Activated naive CD4-positive, alpha-beta T cell treated with anti-CD3 and anti-CD28 coated beads, Interleukin-2, amount 50 U/mL, for 24 hours (primary cell): Measurements from ENCODE around the gene TMEM43.
A peak's percentile ranks its signal among the peaks of the same experiment; 100 is the strongest.

Experiments used
- H3K27ac Mint-ChIP-seq: one replicate; pipeline ENCODE4 v1.8.0; 2021; ENCODE audit warnings: mild to moderate bottlenecking, mixed read lengths
- H3K27me3 Mint-ChIP-seq: one replicate; pipeline ENCODE4 v1.8.0; 2021; ENCODE audit warnings: mixed read lengths
- H3K36me3 Mint-ChIP-seq: one replicate; pipeline ENCODE4 v1.8.0; 2021; ENCODE audit warnings: mixed read lengths
- H3K4me1 Mint-ChIP-seq: one replicate; pipeline ENCODE4 v1.8.0; 2021; ENCODE audit warnings: mixed read lengths
- H3K4me3 Mint-ChIP-seq: one replicate; pipeline ENCODE4 v1.8.0; 2021; ENCODE audit warnings: mild to moderate bottlenecking, mixed read lengths
- H3K9me3 Mint-ChIP-seq: one replicate; pipeline ENCODE4 v1.8.0; 2021; ENCODE audit warnings: mixed read lengths

TMEM43 gene

GRCh38 chr3:14169435-14169834 is 44.6 kb downstream of the TMEM43 start:
- Mint-ChIP-seq H3K27me3 (no peaks in the 10 kb centered on the region), H3K4me3 (no peak overlapping the region), H3K36me3 (peaks cover 48% of the 10 kb centered on the region), H3K9me3 (no peaks in the 10 kb centered on the region), H3K4me1 (peaks cover 53% of the 10 kb centered on the region), H3K27ac (no peak overlapping the region)

GRCh38 chr3:14169871-14170270 is 45.0 kb downstream of the TMEM43 start:
- Mint-ChIP-seq H3K27me3 (no peaks in the 10 kb centered on the region), H3K4me1 (peaks cover 57% of the 10 kb centered on the region), H3K27ac (no peak overlapping the region), H3K36me3 (peaks cover 43% of the 10 kb centered on the region), H3K4me3 (no peak overlapping the region), H3K9me3 (no peaks in the 10 kb centered on the region)

GRCh38 chr3:14170531-14171159 is 45.8 kb downstream of the TMEM43 start:
- Mint-ChIP-seq H3K36me3 (peaks cover 41% of the 10 kb centered on the region), H3K27me3 (no peaks in the 10 kb centered on the region), H3K27ac (peak overlapping the region; percentile 56), H3K9me3 (no peaks in the 10 kb centered on the region), H3K4me1 (peaks cover 65% of the 10 kb centered on the region), H3K4me3 (no peak overlapping the region)

- H3K9me3 Mint-ChIP-seq, result no peaks in the 10 kb centered on the region
- no peak overlapping the region for H3K4me3 Mint-ChIP-seq
- H3K4me1 Mint-ChIP-seq, result peaks cover 77% of the 10 kb centered on the region
- peaks cover 33% of the 10 kb centered on the region for H3K36me3 Mint-ChIP-seq
- H3K27ac Mint-ChIP-seq, result peak overlapping the region; percentile 37
- no peaks in the 10 kb centered on the region for H3K27me3 Mint-ChIP-seq
Measured at GRCh38 chr3:14172496-14172895, 47.6 kb downstream of the TMEM43 start.

- Mint-ChIP-seq H3K9me3 (no peaks in the 10 kb centered on the region), H3K27me3 (no peaks in the 10 kb centered on the region)
Measured at GRCh38 chr3:14174483-14174882, 49.6 kb downstream of the TMEM43 start.

GRCh38 chr3:14175383-14176037 is 50.7 kb downstream of the TMEM43 start:
- no peaks in the 10 kb centered on the region for H3K27me3 Mint-ChIP-seq
- no peaks in the 10 kb centered on the region for H3K9me3 Mint-ChIP-seq
- H3K4me3 Mint-ChIP-seq, result peak overlapping the region; percentile 76
- H3K27ac Mint-ChIP-seq, result peak overlapping the region; percentile 97
- H3K4me1 Mint-ChIP-seq, result peaks cover 78% of the 10 kb centered on the region
- peaks cover 16% of the 10 kb centered on the region for H3K36me3 Mint-ChIP-seq

More at GRCh38 chr3:14174483-14174882, 49.6 kb downstream of the TMEM43 start:
- H3K36me3 Mint-ChIP-seq, result peaks cover 25% of the 10 kb centered on the region
- H3K27ac Mint-ChIP-seq, result peak overlapping the region; percentile 97
- peaks cover 81% of the 10 kb centered on the region for H3K4me1 Mint-ChIP-seq
- H3K4me3 Mint-ChIP-seq, result peak overlapping the region; percentile 76

- Mint-ChIP-seq H3K27ac (peak overlapping the region; percentile 100), H3K9me3 (no peaks in the 10 kb centered on the region), H3K36me3 (peaks cover 10% of the 10 kb centered on the region), H3K4me3 (peak overlapping the region; percentile 99), H3K4me1 (peaks cover 79% of the 10 kb centered on the region), H3K27me3 (no peaks in the 10 kb centered on the region)
Measured at GRCh38 chr3:14177580-14178246, 52.9 kb downstream of the TMEM43 start.

- peak within 1 kb of the TSS; percentile 100 for H3K27ac Mint-ChIP-seq
- no peaks in the 10 kb centered on the region for H3K9me3 Mint-ChIP-seq
- peaks cover 8% of the 10 kb centered on the region for H3K36me3 Mint-ChIP-seq
- H3K4me1 Mint-ChIP-seq, result peaks cover 80% of the 10 kb centered on the region
- H3K27me3 Mint-ChIP-seq, result no peaks in the 10 kb centered on the region
- H3K4me3 Mint-ChIP-seq, result peak within 1 kb of the TSS; percentile 99
Measured at GRCh38 chr3:14178247-14179113, 53.6 kb downstream of the TMEM43 start, which contains the start of the genes LSM3 and XPC. Gene LSM3 (plus strand): TSS chr3:14178817. CDS start chr3:14178861, 44 bp downstream. Gene XPC (minus strand): TSS chr3:14178601. CDS start chr3:14178568, 33 bp downstream.

GRCh38 chr3:14179114-14179465 is 54.2 kb downstream of the TMEM43 start:
- peaks cover 8% of the 10 kb centered on the region for H3K36me3 Mint-ChIP-seq
- H3K9me3 Mint-ChIP-seq, result no peaks in the 10 kb centered on the region
- H3K27me3 Mint-ChIP-seq, result no peaks in the 10 kb centered on the region
- peaks cover 81% of the 10 kb centered on the region for H3K4me1 Mint-ChIP-seq
- peak overlapping the region; percentile 99 for H3K4me3 Mint-ChIP-seq
- H3K27ac Mint-ChIP-seq, result peak overlapping the region; percentile 100

- H3K36me3 Mint-ChIP-seq, result peaks cover 8% of the 10 kb centered on the region
- H3K27ac Mint-ChIP-seq, result peak overlapping the region; percentile 100
- no peaks in the 10 kb centered on the region for H3K27me3 Mint-ChIP-seq
- peak overlapping the region; percentile 99 for H3K4me3 Mint-ChIP-seq
- no peaks in the 10 kb centered on the region for H3K9me3 Mint-ChIP-seq
- peaks cover 74% of the 10 kb centered on the region for H3K4me1 Mint-ChIP-seq
Measured at GRCh38 chr3:14179795-14180194, 54.9 kb downstream of the TMEM43 start.

GRCh38 chr3:14181253-14181652 is 56.4 kb downstream of the TMEM43 start:
- Mint-ChIP-seq H3K9me3 (no peaks in the 10 kb centered on the region), H3K27ac (no peak overlapping the region), H3K36me3 (peaks cover 12% of the 10 kb centered on the region), H3K4me1 (peaks cover 63% of the 10 kb centered on the region), H3K4me3 (no peak overlapping the region), H3K27me3 (no peaks in the 10 kb centered on the region)

GRCh38 chr3:14183015-14183577 is 58.2 kb downstream of the TMEM43 start:
- no peaks in the 10 kb centered on the region for H3K27me3 Mint-ChIP-seq
- no peak overlapping the region for H3K4me3 Mint-ChIP-seq
- no peak overlapping the region for H3K27ac Mint-ChIP-seq
- peaks cover 18% of the 10 kb centered on the region for H3K36me3 Mint-ChIP-seq
- H3K9me3 Mint-ChIP-seq, result no peaks in the 10 kb centered on the region
- peaks cover 58% of the 10 kb centered on the region for H3K4me1 Mint-ChIP-seq

GRCh38 chr3:14186854-14187458 is 62.1 kb downstream of the TMEM43 start:
- H3K4me1 Mint-ChIP-seq, result peaks cover 70% of the 10 kb centered on the region
- no peaks in the 10 kb centered on the region for H3K27me3 Mint-ChIP-seq
- H3K36me3 Mint-ChIP-seq, result peaks cover 42% of the 10 kb centered on the region
- H3K9me3 Mint-ChIP-seq, result no peaks in the 10 kb centered on the region
- H3K4me3 Mint-ChIP-seq, result no peak overlapping the region
- H3K27ac Mint-ChIP-seq, result no peak overlapping the region

- Mint-ChIP-seq H3K27ac (peak overlapping the region; percentile 1), H3K27me3 (no peaks in the 10 kb centered on the region), H3K36me3 (peaks cover 37% of the 10 kb centered on the region), H3K9me3 (no peaks in the 10 kb centered on the region), H3K4me3 (peak overlapping the region; percentile 4), H3K4me1 (peaks cover 70% of the 10 kb centered on the region)
Measured at GRCh38 chr3:14188041-14188754, 63.3 kb downstream of the TMEM43 start.
